SK-N-SH (cell line): ENCODE results near the gene EDN3. TPM values are rescaled to one million over a fixed set of nuclear protein-coding genes. Genes with fewer than 3 reads are reported as not detected.

Experiments used
- CTCF ChIA-PET: fragments of 300-600, 350-600 bp; formaldehyde crosslinking; extraction: SDS; loops from one replicate; lab custom pipeline; 2021; lab: Yijun Ruan, JAX
- POLR2A ChIA-PET: fragments of 350-600 bp; sonication (Branson Sonifier 250); formaldehyde crosslinking; extraction: SDS; loops from one replicate; lab custom pipeline; 2020; ENCODE audit warnings: antibody characterized with exemption, inconsistent platforms; lab: Yijun Ruan, JAX
- DNase-seq: peaks from one replicate; pipeline ENCODE4 v3.0.0; 2012
- H2AFZ ChIP-seq: fragments of 200-600 bp; sonication (generic); 2 replicates; pipeline ENCODE4 v1.8.1; 2016; ENCODE audit warnings: antibody characterized with exemption, mild to moderate bottlenecking, low read depth
- H3F3A ChIP-seq: fragments of 200-600 bp; sonication (generic); replicated peaks from 2 replicates; pipeline ENCODE3; 2016; ENCODE audit warnings: antibody characterized with exemption, mild to moderate bottlenecking; ENCODE audit not compliant: insufficient read depth
- H3K27ac ChIP-seq, 2 experiments: fragments of 200-500 bp in 1 of 2; fragments of 200-600 bp in 1 of 2; sonication (Bioruptor generic) in 1 of 2; sonication (generic), shearing (Covaris generic) in 1 of 2; 2 replicates each; pipeline versions ENCODE4 v1.5.1 to v1.6.1; 2014 to 2016; ENCODE audit warnings: low read depth in 2 of 2, inconsistent platforms in 1 of 2, low read length in 1 of 2, mild to moderate bottlenecking in 1 of 2, mixed read lengths in 1 of 2
- H3K27me3 ChIP-seq: fragments of 200-600 bp; sonication (generic), shearing (Covaris generic); 2 replicates; pipeline ENCODE4 v1.6.1; 2016; ENCODE audit warnings: mixed run types; ENCODE audit not compliant: insufficient read depth
- H3K36me3 ChIP-seq, 2 experiments: fragments of 200-500 bp in 1 of 2; fragments of 200-600 bp in 1 of 2; sonication (Bioruptor generic) in 1 of 2; sonication (generic) in 1 of 2; replicated peaks in 1 of 2; 2 replicates each; pipeline versions ENCODE3 to v1.5.1; 2014 to 2016; ENCODE audit warnings: low read length in 1 of 2, mild to moderate bottlenecking in 1 of 2; ENCODE audit not compliant: insufficient read depth in 2 of 2, control insufficient read depth in 1 of 2
- H3K4me1 ChIP-seq, 2 experiments: fragments of 200-500 bp in 1 of 2; fragments of 200-600 bp in 1 of 2; sonication (Bioruptor generic) in 1 of 2; sonication (generic), shearing (Covaris generic) in 1 of 2; 2 replicates each; pipeline versions ENCODE4 v1.5.1 to v1.6.1; 2014 to 2016; ENCODE audit warnings: low read depth in 1 of 2, low read length in 1 of 2, mixed run types in 1 of 2; ENCODE audit not compliant: insufficient read depth in 2 of 2, control insufficient read depth in 1 of 2
- H3K4me2 ChIP-seq: fragments of 200-600 bp; sonication (generic), shearing (Covaris generic); 2 replicates; pipeline ENCODE4 v1.6.1; 2017; ENCODE audit warnings: mixed run types
- H3K4me3 ChIP-seq, 2 experiments: fragments of 200-500 bp in 1 of 2; fragments of 200-600 bp in 1 of 2; sonication (Bioruptor generic) in 1 of 2; sonication (generic), shearing (Covaris generic) in 1 of 2; 2 replicates each; pipeline versions ENCODE4 v1.5.1 to v1.8.1; 2014 to 2016; ENCODE audit warnings: low read depth in 2 of 2, inconsistent platforms in 1 of 2, low read length in 1 of 2, mild to moderate bottlenecking in 1 of 2, mixed read lengths in 1 of 2, moderate library complexity in 1 of 2
- H3K79me2 ChIP-seq: fragments of 200-600 bp; sonication (generic); 2 replicates; pipeline ENCODE4 v1.8.1; 2017; ENCODE audit warnings: mild to moderate bottlenecking; ENCODE audit not compliant: insufficient read depth
- H3K9ac ChIP-seq: fragments of 200-600 bp; sonication (generic); 2 replicates; pipeline ENCODE4 v1.6.1; 2017; ENCODE audit warnings: mixed run types
- H3K9me2 ChIP-seq: fragments of 200-600 bp; sonication (generic); 2 replicates; pipeline ENCODE4 v1.6.1; 2017; ENCODE audit warnings: mixed run types
- H3K9me3 ChIP-seq: fragments of 200-600 bp; sonication (generic); 2 replicates; pipeline ENCODE4 v1.6.1; 2017; ENCODE audit warnings: mixed run types, mild to moderate bottlenecking, moderate library complexity
- H4K20me1 ChIP-seq: fragments of 200-600 bp; sonication (generic); 2 replicates; pipeline ENCODE4 v1.6.1; 2017; ENCODE audit warnings: mild to moderate bottlenecking, mixed run types; ENCODE audit not compliant: insufficient read depth
- ELF1 ChIP-seq: IDR thresholded peaks from 2 replicates; pipeline ENCODE4 v1.4.0; 2012
- EP300 ChIP-seq, 2 experiments: IDR thresholded peaks; 2 replicates each; pipeline versions ENCODE4 v1.4.0 to v1.6.1; 2012; ENCODE audit warnings: borderline replicate concordance in 1 of 2, low read depth in 1 of 2, low read length in 1 of 2
- EZH2phosphoT487 ChIP-seq: fragments of 200-600 bp; sonication (generic); IDR thresholded peaks from 2 replicates; pipeline ENCODE4 v1.6.1; 2017; ENCODE audit warnings: low read depth, mixed run types, mild to moderate bottlenecking, antibody characterized with exemption, moderate library complexity, borderline replicate concordance
- FOSL2 ChIP-seq: IDR thresholded peaks from 2 replicates; pipeline ENCODE4 v1.4.0; 2012; ENCODE audit warnings: low read depth, mild to moderate bottlenecking, moderate library complexity, borderline replicate concordance
- FOXJ3 ChIP-seq: sonication (generic); formaldehyde crosslinking; IDR thresholded peaks from 2 replicates; pipeline ENCODE4 v1.5.1; 2020; ENCODE audit warnings: mild to moderate bottlenecking, missing genetic modification reagents
- FOXM1 ChIP-seq: IDR thresholded peaks from 2 replicates; pipeline ENCODE4 v1.4.0; 2012; ENCODE audit warnings: low read depth, mild to moderate bottlenecking
- IRF3 ChIP-seq: fragments of 150-350 bp; IDR thresholded peaks from 2 replicates; pipeline ENCODE4 v1.6.1; 2016; ENCODE audit warnings: mild to moderate bottlenecking, low read depth, low read length
- JUND ChIP-seq: IDR thresholded peaks from 2 replicates; pipeline ENCODE4 v1.4.0; 2012
- MEF2A ChIP-seq: IDR thresholded peaks from 2 replicates; pipeline ENCODE4 v1.4.0; 2012; ENCODE audit warnings: low read depth, borderline replicate concordance
- NRF1 ChIP-seq: IDR thresholded peaks from 2 replicates; pipeline ENCODE4 v1.6.1; 2012; ENCODE audit warnings: low read depth, mild to moderate bottlenecking, low read length
- PBX3 ChIP-seq: IDR thresholded peaks from 2 replicates; pipeline ENCODE4; 2012
- RAD21 ChIP-seq: IDR thresholded peaks from 2 replicates; pipeline ENCODE4 v1.6.1; 2012; ENCODE audit warnings: mild to moderate bottlenecking, low read length
- RXRA ChIP-seq: IDR thresholded peaks from 2 replicates; pipeline ENCODE4 v1.4.0; 2012; ENCODE audit warnings: low read depth, mild to moderate bottlenecking, borderline replicate concordance
- SIN3A ChIP-seq: IDR thresholded peaks from 2 replicates; pipeline ENCODE4 v1.6.1; 2012; ENCODE audit warnings: low read depth, mild to moderate bottlenecking, low read length, moderate library complexity, borderline replicate concordance
- SMC3 ChIP-seq: IDR thresholded peaks from 2 replicates; pipeline ENCODE4 v1.6.1; 2012; ENCODE audit warnings: low read depth, low read length, improper control_type of control experiment
- TAF1 ChIP-seq: IDR thresholded peaks from 2 replicates; pipeline ENCODE4 v1.6.1; 2012; ENCODE audit warnings: low read depth, mild to moderate bottlenecking, low read length, moderate library complexity, borderline replicate concordance
- USF1 ChIP-seq: IDR thresholded peaks from 2 replicates; pipeline ENCODE4 v1.4.0; 2012; ENCODE audit warnings: low read depth, borderline replicate concordance
- YY1 ChIP-seq: IDR thresholded peaks from 2 replicates; pipeline ENCODE4 v1.4.0; 2012; ENCODE audit warnings: low read depth, mild to moderate bottlenecking
- ZBTB33 ChIP-seq: IDR thresholded peaks from 2 replicates; pipeline ENCODE4 v1.4.0; 2012; ENCODE audit warnings: low read depth, borderline replicate concordance
- WGBS: methylation state at CpG from one replicate; pipeline ENCODE4 v1.1.6; 2017; ENCODE audit warnings: low lambda C conversion rate; 5-methylcytosine and 5-hydroxymethylcytosine counted together
- polyA plus RNA-seq, 3 experiments: library from polyadenylated mRNA; depleted of rRNA; stranded (reverse); fragments of >200 nt; gene quantifications; 2 replicates each; pipeline ENCODE4 v1.2.3, GENCODE V29; 2012

The EDN3 gene
- polyA plus RNA-seq, 1 of the 3 experiments (the other 2 are of a cell fraction): 0.02 TPM

GRCh38 chr20:59354460-59354859 lies 54.0 kb downstream of the EDN3 start:
- no peak overlapping the region for H3K27ac ChIP-seq
- no peak overlapping the region for H3K9ac ChIP-seq
- H4K20me1 ChIP-seq: no peaks in the 10 kb centered on the region
- no peaks in the 10 kb centered on the region for H3F3A ChIP-seq
- ChIA-PET POLR2A (no interaction called here), CTCF (no interaction called here)
- H3K4me2 ChIP-seq: no peak overlapping the region
- WGBS: 60% methylated on average over 2 of the region's 6 CpGs
- H3K9me2 ChIP-seq: no peaks in the 10 kb centered on the region
- peaks cover 0 to 9% of the 10 kb centered on the region in 2 experiments; a peak in 1 of 4 replicates for H3K4me1 ChIP-seq
- DNase-seq: no peak
- H3K79me2 ChIP-seq: no peaks in the 10 kb centered on the region
- no peak for TF ChIP-seq RAD21
- TF ChIP-seq MEF2A: no peak
- no peak for TF ChIP-seq NRF1
- TF ChIP-seq YY1: no peak
- TF ChIP-seq SIN3A: no peak
- no peak for TF ChIP-seq RXRA
- TF ChIP-seq EZH2phosphoT487: no peak
- no peak for TF ChIP-seq EP300 (IDR thresholded peaks at IDR 0.05; ENCODE audit: borderline replicate concordance in 1 of 2, low read depth in 1 of 2, low read length in 1 of 2)
- TF ChIP-seq ZBTB33: no peak
- no peak for TF ChIP-seq FOXM1
- TF ChIP-seq JUND: no peak
- no peak for TF ChIP-seq SMC3
- no peak for TF ChIP-seq IRF3
- no peak for TF ChIP-seq FOSL2
- TF ChIP-seq USF1: no peak
- TF ChIP-seq FOXJ3 (CRISPR knock-in tag): no peak
- no peak for TF ChIP-seq TAF1
- TF ChIP-seq PBX3: no peak
- no peak for TF ChIP-seq ELF1
- H3K36me3 ChIP-seq: no peaks in the 10 kb centered on the region
- H3K9me3 ChIP-seq: no peaks in the 10 kb centered on the region
- H3K27me3 ChIP-seq: no peaks in the 10 kb centered on the region
- H2AFZ ChIP-seq: no peak overlapping the region
- no peak overlapping the region for H3K4me3 ChIP-seq
